GM20000 (cell line): ENCODE data around the gene ODAD3.

Source experiments
- DNase-seq: peaks from one replicate; pipeline ENCODE4 v3.0.0; 2012; ENCODE audit warnings: low spot score
- CTCF ChIP-seq: IDR thresholded peaks from 2 replicates; pipeline ENCODE4 v1.5.1; 2012; ENCODE audit warnings: mild to moderate bottlenecking, control low read depth; ENCODE audit errors: extremely low read depth, missing control alignments

ODAD3 gene

GRCh38 chr19:11404588-11405222 is 30.2 kb downstream of the ODAD3 start:
- no peak for TF ChIP-seq CTCF
- peak; percentile 10 for DNase-seq

GRCh38 chr19:11401808-11402543 is 32.9 kb downstream of the ODAD3 start:
- no peak for TF ChIP-seq CTCF
- peak; percentile 16 for DNase-seq

GRCh38 chr19:11400798-11401197 is 34.1 kb downstream of the ODAD3 start:
- peak; percentile 5 for DNase-seq
- no peak for TF ChIP-seq CTCF

DNA sequence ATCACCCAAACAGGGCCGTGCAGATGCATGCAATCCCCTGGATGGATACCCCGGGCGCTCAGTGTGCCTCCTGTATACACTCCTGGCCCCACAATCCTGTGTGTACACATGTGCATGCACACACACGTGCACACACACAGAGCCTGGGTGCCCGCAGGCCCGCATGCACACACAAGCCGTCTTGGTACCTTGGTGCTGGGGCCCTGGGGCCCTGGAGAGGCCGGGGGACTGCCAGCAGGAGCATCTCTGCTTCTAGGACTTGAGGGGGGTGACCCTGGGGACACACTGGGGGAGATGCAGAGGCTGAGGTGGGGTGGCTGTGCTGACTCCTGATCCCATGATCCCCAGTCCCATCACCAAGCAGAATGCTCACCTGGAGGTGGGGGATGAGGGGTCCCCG is 35.3 kb downstream of the ODAD3 start:
- no peak for TF ChIP-seq CTCF
- peak; percentile 5 for DNase-seq

GRCh38 chr19:11397089-11397610 is 37.8 kb downstream of the ODAD3 start:
- no peak for DNase-seq
- TF ChIP-seq CTCF = no peak

GRCh38 chr19:11390933-11391680 is 43.8 kb downstream of the ODAD3 start:
- TF ChIP-seq CTCF = no peak
- DNase-seq = no peak

DNA sequence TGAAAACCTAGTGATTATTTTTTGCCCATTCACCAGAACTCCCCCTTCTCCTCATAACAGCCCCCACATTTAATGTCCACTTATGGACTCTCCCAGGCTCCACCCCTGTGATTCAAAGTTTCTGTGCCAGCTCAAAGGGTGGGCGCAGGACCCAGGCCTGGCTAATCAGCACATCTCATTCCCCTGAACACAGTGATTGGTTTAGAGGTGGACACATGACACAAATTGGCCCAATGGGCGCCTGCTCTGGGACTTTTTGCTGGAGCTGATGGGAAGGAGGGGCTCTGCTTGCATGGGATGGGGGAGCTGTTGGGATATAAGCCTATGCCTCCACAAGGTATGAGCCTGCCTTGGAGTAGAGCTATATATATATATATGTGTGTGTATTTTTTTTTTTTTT is 44.6 kb downstream of the ODAD3 start:
- no peak for TF ChIP-seq CTCF
- no peak for DNase-seq
